Mesothelial cell of epicardium (in vitro differentiated cells): ENCODE measurements around the gene FKBP1B. TPM values are rescaled to one million over a fixed set of nuclear protein-coding genes. Genes with fewer than 3 reads are reported as not detected.

Source experiments
- DNase-seq, 2 experiments: peaks; one replicate each; pipeline ENCODE4 v3.0.0; 2021; ENCODE audit warnings: low spot score in 2 of 2; ENCODE audit not compliant: unreplicated experiment in 2 of 2
- H3K27ac Mint-ChIP-seq: 2 replicates; pipeline ENCODE4 v1.8.0; 2021; ENCODE audit warnings: mixed read lengths
- H3K27me3 Mint-ChIP-seq: 2 replicates; pipeline ENCODE4 v1.8.0; 2021; ENCODE audit warnings: low read depth, mixed read lengths
- H3K36me3 Mint-ChIP-seq: 2 replicates; pipeline ENCODE4 v1.8.0; 2021; ENCODE audit warnings: mixed read lengths
- H3K4me1 Mint-ChIP-seq: 2 replicates; pipeline ENCODE4 v1.8.0; 2021; ENCODE audit warnings: mixed read lengths
- H3K4me3 Mint-ChIP-seq: 2 replicates; pipeline ENCODE4 v1.8.0; 2021; ENCODE audit warnings: mild to moderate bottlenecking, moderate library complexity, mixed read lengths
- H3K9me3 Mint-ChIP-seq: 2 replicates; pipeline ENCODE4 v1.8.0; 2021; ENCODE audit warnings: mixed read lengths
- CTCF ChIP-seq: fragments of 200-600 bp; sonication (generic); IDR thresholded peaks from one replicate; pipeline ENCODE4 v1.5.0; 2021; ENCODE audit warnings: antibody characterized with exemption; ENCODE audit not compliant: unreplicated experiment
- total RNA-seq: library from RNA; stranded (reverse); gene quantifications from 3 replicates; pipeline ENCODE4 v1.2.1, GENCODE V29; 2021

The FKBP1B gene
- 14.6 to 18.0 TPM (median 16.9 TPM) in 3 replicates for total RNA-seq

GRCh38 chr2:24049485-24050021, at the start of gene FKBP1B:
TSS of gene FKBP1B (plus strand) at chr2:24049741. CDS start at chr2:24049850, 109 bp downstream.
- peak; percentile 46 to 50 for DNase-seq
- Mint-ChIP-seq H3K27ac (no peak within 1 kb of the TSS), H3K9me3 (no peaks in the 10 kb centered on the region), H3K27me3 (no peaks in the 10 kb centered on the region), H3K4me3 (no peak within 1 kb of the TSS), H3K4me1 (peaks cover 20% of the 10 kb centered on the region), H3K36me3 (no peaks in the 10 kb centered on the region)
- TF ChIP-seq CTCF = no peak

GRCh38 chr2:24007693-24008092, 41.8 kb upstream of the FKBP1B start:
- Mint-ChIP-seq H3K27me3 (peaks cover 33% of the 10 kb centered on the region), H3K4me1 (peaks cover 8% of the 10 kb centered on the region), H3K36me3 (no peaks in the 10 kb centered on the region), H3K27ac (no peak overlapping the region), H3K4me3 (no peak overlapping the region), H3K9me3 (no peaks in the 10 kb centered on the region)
- no peak for TF ChIP-seq CTCF
- no peak for DNase-seq

- H3K4me3 Mint-ChIP-seq = peak overlapping the region; percentile 51
- peaks cover 2% of the 10 kb centered on the region for H3K36me3 Mint-ChIP-seq
- DNase-seq = no peak
- H3K4me1 Mint-ChIP-seq = peaks cover 8% of the 10 kb centered on the region
- H3K27ac Mint-ChIP-seq = no peak overlapping the region
- TF ChIP-seq CTCF = no peak
- H3K9me3 Mint-ChIP-seq = no peaks in the 10 kb centered on the region
- peaks cover 34% of the 10 kb centered on the region for H3K27me3 Mint-ChIP-seq
Measured at GRCh38 chr2:24008672-24009366, 40.7 kb upstream of the FKBP1B start.

- no peaks in the 10 kb centered on the region for H3K9me3 Mint-ChIP-seq
- no peak for TF ChIP-seq CTCF
- peaks cover 2% of the 10 kb centered on the region for H3K36me3 Mint-ChIP-seq
- no peak overlapping the region for H3K27ac Mint-ChIP-seq
- H3K4me1 Mint-ChIP-seq = peaks cover 8% of the 10 kb centered on the region
- H3K27me3 Mint-ChIP-seq = peaks cover 34% of the 10 kb centered on the region
- peak overlapping the region; percentile 51 for H3K4me3 Mint-ChIP-seq
- DNase-seq = no peak
Measured at GRCh38 chr2:24009367-24009679, 40.2 kb upstream of the FKBP1B start.

- TF ChIP-seq CTCF = no peak
- H3K9me3 Mint-ChIP-seq = no peaks in the 10 kb centered on the region
Measured at GRCh38 chr2:24009680-24010476, 39.7 kb upstream of the FKBP1B start, which contains the start of gene MFSD2B. TSS of gene MFSD2B (plus strand) at chr2:24010085. CDS start at chr2:24010097, 12 bp downstream.

More at GRCh38 chr2:24009680-24010476, 39.7 kb upstream of the FKBP1B start, which contains the start of gene MFSD2B:
- peaks cover 34% of the 10 kb centered on the region for H3K27me3 Mint-ChIP-seq
- peak within 1 kb of the TSS; percentile 51 for H3K4me3 Mint-ChIP-seq
- H3K36me3 Mint-ChIP-seq = peaks cover 2% of the 10 kb centered on the region
- no peak for DNase-seq
- no peak within 1 kb of the TSS for H3K27ac Mint-ChIP-seq
- H3K4me1 Mint-ChIP-seq = peaks cover 8% of the 10 kb centered on the region
